DND-41 (cell line): Measurements from ENCODE around the gene FRK.

Experiments
- ATAC-seq: fragments of 200-7000 bp; cut with Tn5 transposase; 3 replicates; pipeline ENCODE4 v1.9.1; 2021; ENCODE audit warnings: low read depth; ENCODE audit not compliant: insufficient read depth
- DNase-seq: peaks from one replicate; pipeline ENCODE4 v3.0.0-alpha.2; 2020
- H2AFZ ChIP-seq: 2 replicates; pipeline ENCODE4 v1.6.0; 2012; ENCODE audit warnings: low read depth, low read length
- H3K27ac ChIP-seq: 2 replicates; pipeline ENCODE4 v1.5.1; 2012; ENCODE audit warnings: low read length, inconsistent platforms
- H3K27me3 ChIP-seq: fragments of 200-600 bp; sonication (generic); 2 replicates; pipeline ENCODE4 v1.6.0; 2012; ENCODE audit warnings: low read length, mild to moderate bottlenecking, inconsistent platforms; ENCODE audit not compliant: insufficient read depth, poor library complexity
- H3K36me3 ChIP-seq: 2 replicates; pipeline ENCODE4 v1.5.1; 2012; ENCODE audit warnings: low read length, inconsistent platforms; ENCODE audit not compliant: insufficient read depth
- H3K4me1 ChIP-seq: 2 replicates; pipeline ENCODE4 v1.5.1; 2012; ENCODE audit warnings: mild to moderate bottlenecking, low read length; ENCODE audit not compliant: insufficient read depth
- H3K4me2 ChIP-seq: 2 replicates; pipeline ENCODE4 v1.6.0; 2012; ENCODE audit warnings: mild to moderate bottlenecking, moderate library complexity, low read length, inconsistent platforms; ENCODE audit not compliant: insufficient read depth
- H3K4me3 ChIP-seq, 2 experiments: fragments of 200-600 bp in 1 of 2; shearing (Covaris generic) in 1 of 2; 2 replicates each; pipeline ENCODE4 v1.5.1; 2012 to 2016; ENCODE audit warnings: inconsistent platforms in 2 of 2, low read length in 2 of 2, mild to moderate bottlenecking in 2 of 2, low read depth in 1 of 2, moderate library complexity in 1 of 2
- H3K79me2 ChIP-seq: 2 replicates; pipeline ENCODE4 v1.6.0; 2012; ENCODE audit warnings: low read length, inconsistent platforms; ENCODE audit not compliant: insufficient read depth
- H3K9ac ChIP-seq: 2 replicates; pipeline ENCODE4 v1.6.0; 2012; ENCODE audit warnings: low read depth, mild to moderate bottlenecking, inconsistent platforms, low read length, moderate library complexity
- H3K9me3 ChIP-seq: 2 replicates; pipeline ENCODE4 v1.5.1; 2012; ENCODE audit warnings: low read length, moderate library complexity, mild to moderate bottlenecking, inconsistent platforms; ENCODE audit not compliant: insufficient read depth, severe bottlenecking
- H4K20me1 ChIP-seq: 2 replicates; pipeline ENCODE4 v1.6.0; 2012; ENCODE audit warnings: low read length; ENCODE audit not compliant: insufficient read depth
- EZH2 ChIP-seq: IDR thresholded peaks from 3 replicates; pipeline ENCODE4 v1.6.1; 2012; ENCODE audit warnings: borderline replicate concordance, low read depth, mild to moderate bottlenecking, moderate library complexity, low read length, inconsistent platforms; ENCODE audit not compliant: severe bottlenecking
- TF ChIP-seq, protein P1 (sequence below): IDR thresholded peaks from 2 replicates; pipeline ENCODE4 v1.5.1; 2012; ENCODE audit warnings: borderline replicate concordance, low read length, moderate library complexity, mild to moderate bottlenecking; ENCODE audit not compliant: poor library complexity, severe bottlenecking; ENCODE audit errors: extremely low read depth

Gene FRK

DNA sequence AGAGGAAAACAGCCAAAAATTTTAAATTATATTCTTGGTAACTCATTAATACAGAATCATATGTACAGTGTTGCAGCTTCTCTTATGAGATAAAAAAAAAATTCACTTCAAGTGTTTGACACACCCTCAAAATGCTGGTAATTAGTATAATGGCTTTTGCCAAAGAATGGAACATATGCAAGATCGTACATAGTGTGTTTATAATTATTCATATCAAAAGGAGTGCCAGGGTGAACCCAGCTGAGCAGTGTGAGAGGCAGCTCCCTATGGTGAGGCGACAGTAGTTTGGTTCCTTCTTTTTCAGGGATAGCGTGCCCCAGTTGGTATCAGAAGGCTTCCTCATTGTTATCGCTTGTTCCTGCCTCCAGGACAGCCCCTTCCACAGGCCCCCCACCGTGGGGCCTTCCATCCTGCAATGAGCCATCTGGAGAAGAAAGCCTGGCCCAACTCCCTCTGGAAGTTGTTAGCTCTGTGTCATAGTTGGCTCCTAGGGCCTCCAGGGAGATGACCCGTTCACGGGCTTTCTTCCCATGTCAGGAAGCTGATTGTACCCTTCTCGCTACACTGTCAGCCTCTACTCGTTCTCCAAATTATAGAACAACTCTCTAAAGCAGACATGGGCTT, 150.7 kb downstream of the FRK start:
- Histone ChIP-seq H3K4me3 (no peak overlapping the region), H3K79me2 (no peaks in the 10 kb centered on the region), H4K20me1 (no peaks in the 10 kb centered on the region), H3K4me2 (no peak overlapping the region), H3K9ac (no peak overlapping the region), H2AFZ (no peak overlapping the region), H3K9me3 (no peaks in the 10 kb centered on the region), H3K27me3 (no peaks in the 10 kb centered on the region), H3K36me3 (no peaks in the 10 kb centered on the region), H3K4me1 (no peaks in the 10 kb centered on the region), H3K27ac (no peak overlapping the region)
- TF ChIP-seq EZH2: no peak
- TF ChIP-seq, protein P1, sequence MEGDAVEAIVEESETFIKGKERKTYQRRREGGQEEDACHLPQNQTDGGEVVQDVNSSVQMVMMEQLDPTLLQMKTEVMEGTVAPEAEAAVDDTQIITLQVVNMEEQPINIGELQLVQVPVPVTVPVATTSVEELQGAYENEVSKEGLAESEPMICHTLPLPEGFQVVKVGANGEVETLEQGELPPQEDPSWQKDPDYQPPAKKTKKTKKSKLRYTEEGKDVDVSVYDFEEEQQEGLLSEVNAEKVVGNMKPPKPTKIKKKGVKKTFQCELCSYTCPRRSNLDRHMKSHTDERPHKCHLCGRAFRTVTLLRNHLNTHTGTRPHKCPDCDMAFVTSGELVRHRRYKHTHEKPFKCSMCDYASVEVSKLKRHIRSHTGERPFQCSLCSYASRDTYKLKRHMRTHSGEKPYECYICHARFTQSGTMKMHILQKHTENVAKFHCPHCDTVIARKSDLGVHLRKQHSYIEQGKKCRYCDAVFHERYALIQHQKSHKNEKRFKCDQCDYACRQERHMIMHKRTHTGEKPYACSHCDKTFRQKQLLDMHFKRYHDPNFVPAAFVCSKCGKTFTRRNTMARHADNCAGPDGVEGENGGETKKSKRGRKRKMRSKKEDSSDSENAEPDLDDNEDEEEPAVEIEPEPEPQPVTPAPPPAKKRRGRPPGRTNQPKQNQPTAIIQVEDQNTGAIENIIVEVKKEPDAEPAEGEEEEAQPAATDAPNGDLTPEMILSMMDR: no peak
- DNase-seq (no peak), ATAC-seq (no peak)

- Histone ChIP-seq H3K4me2 (no peak overlapping the region), H3K9ac (no peak overlapping the region), H3K27ac (no peak overlapping the region), H3K27me3 (no peaks in the 10 kb centered on the region), H3K4me1 (no peaks in the 10 kb centered on the region), H3K36me3 (no peaks in the 10 kb centered on the region), H4K20me1 (no peaks in the 10 kb centered on the region), H3K79me2 (no peaks in the 10 kb centered on the region), H3K9me3 (no peaks in the 10 kb centered on the region), H3K4me3 (no peak overlapping the region), H2AFZ (no peak overlapping the region)
- ATAC-seq: no peak
- TF ChIP-seq EZH2: no peak
- TF ChIP-seq, protein P1: no peak
- no peak for DNase-seq
These were observed 151.7 kb downstream of the FRK start for GRCh38 chr6:115908906-115909559.

DNA sequence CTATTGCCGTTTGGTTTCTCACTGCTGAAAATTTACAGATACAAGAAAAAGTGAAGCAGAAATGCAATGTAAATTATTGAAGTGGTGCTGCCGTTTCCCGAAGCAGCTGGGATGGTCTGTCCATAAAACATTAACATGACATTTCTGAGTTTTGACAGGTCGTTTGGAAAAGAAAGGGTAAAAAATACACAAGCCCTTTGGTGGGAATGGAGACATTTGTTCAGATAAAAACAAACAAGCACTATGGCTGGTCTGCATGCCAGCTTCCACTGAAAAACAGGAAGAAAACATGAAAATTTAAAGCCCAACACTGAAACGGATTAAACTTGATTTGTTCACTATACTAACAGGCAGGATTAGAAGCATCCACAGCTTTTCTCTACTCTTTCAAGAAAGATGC, 155.2 kb downstream of the FRK start:
- Histone ChIP-seq H3K79me2 (no peaks in the 10 kb centered on the region), H3K4me1 (no peaks in the 10 kb centered on the region), H3K27ac (no peak overlapping the region), H3K36me3 (no peaks in the 10 kb centered on the region), H3K4me2 (no peak overlapping the region), H2AFZ (no peak overlapping the region), H4K20me1 (no peaks in the 10 kb centered on the region), H3K4me3 (no peak overlapping the region), H3K9me3 (no peaks in the 10 kb centered on the region), H3K9ac (no peak overlapping the region), H3K27me3 (no peaks in the 10 kb centered on the region)
- DNase-seq (no peak), ATAC-seq (no peak)
- TF ChIP-seq, protein P1: no peak
- no peak for TF ChIP-seq EZH2
